Measurements from ENCODE around the gene SH2D2A.

DNA sequence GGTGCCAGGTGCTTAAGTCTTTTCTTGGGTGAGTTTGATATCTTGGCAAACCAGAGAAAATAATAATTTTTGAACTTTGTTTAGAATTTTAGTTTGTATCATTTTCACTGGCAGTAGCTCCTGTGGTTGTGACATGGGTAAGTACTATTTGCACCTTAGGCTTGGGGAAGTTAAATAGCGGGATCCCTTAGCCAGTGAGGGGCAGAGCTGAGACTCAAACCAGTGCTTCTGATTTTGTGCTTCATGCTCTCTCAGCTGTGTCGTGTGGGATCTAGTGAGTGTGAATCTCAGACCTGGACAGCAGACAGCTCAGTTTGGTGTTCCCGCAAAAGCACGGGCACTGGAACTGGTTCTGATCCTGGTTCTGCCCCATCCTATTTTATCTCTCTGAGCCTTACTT lies 39.7 kb downstream of the SH2D2A start:
- TF ChIP-seq POLR2A (IDR thresholded peaks at IDR 0.05; ENCODE audit: low read length), result no peak
- no peak for TF ChIP-seq GATA1 (IDR thresholded peaks at IDR 0.05; ENCODE audit: low read depth, low read length)

Data from erythroblast (primary cell).